GM18873 (cell line): Measurements from ENCODE around the gene ARSA.

ENCODE experiments used
- ATAC-seq: cut with Tn5 transposase; IDR thresholded peaks from one replicate; pipeline ENCODE4 v1.9.1; 2021; ENCODE audit warnings: mild to moderate bottlenecking, moderate library complexity, moderate number of reproducible peaks; ENCODE audit not compliant: unreplicated experiment, low FRiP score

Gene ARSA

DNA sequence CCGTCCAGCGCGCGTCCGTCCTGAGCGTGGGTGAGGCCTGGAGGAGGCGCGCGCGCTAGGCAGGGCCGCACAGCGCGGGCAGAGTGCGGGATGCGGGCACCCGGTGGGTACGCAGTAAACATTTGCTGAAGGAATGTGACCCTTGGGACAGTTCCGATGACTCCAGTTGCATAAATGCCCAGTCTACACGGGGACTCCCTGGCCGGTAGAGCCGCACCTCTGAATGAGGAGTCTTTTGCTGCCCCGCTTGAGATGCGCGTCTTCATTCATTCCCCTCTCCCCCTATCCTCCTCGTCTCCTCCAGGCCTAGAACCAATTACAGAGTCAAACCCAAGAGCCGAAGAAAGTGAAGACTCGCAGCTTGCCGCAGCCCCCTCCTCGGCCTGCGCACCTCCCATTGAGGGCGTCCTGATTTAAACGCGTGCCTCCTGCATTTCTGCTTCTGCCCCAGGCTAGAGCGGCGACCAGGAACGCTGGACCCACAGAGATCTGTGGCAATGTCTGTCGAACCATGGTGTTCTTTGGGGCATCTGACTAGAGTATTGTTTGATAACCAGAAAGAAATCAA is 44.6 kb downstream of the ARSA start:
- ATAC-seq = peak; percentile 16

DNA sequence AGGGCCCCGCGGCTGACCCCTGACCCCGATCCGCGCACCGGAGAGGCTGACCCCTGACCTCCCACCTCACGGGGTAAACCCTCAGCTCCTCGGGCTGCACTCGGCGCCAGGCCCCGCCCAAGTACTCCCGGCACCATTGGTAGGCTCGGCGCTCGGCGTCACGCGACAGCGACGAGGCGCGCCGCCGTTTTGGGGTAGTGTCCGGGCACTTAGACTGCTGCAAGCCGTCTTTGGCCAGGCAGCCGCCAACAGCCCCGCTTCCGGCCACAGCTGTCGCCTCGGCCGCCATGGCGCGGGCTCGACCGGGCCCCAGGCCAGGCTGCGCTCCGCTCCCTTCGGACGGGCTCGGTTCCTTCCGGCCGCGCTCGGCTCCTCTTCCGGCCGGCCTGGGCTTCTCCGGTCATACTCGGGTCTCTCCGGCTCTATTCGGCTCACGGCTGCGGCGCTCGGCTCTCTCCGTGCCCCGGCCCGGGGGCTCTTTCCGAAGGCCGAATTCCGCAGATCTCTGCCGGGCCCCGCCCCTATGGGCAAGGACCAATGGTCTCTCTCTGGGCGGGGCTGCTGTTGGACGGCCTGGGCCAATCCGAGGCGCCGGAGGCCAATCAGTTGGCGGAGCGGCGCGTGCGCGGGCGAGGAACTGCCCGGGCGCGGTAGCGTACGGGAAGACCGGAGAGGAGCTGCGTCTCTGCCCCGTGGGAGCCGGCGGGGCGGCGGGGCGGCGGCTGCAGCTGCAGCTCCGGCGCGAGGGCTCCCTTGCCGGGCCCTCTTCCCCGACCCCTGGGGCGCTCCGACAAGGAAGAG is 45.3 kb downstream of the ARSA start, which contains the start of gene CHKB:
TSS of gene CHKB (minus strand) at position 357 of the 801 bp plus-strand sequence. CDS start at position 289, 68 bp downstream.
- ATAC-seq = peak; percentile 82

DNA sequence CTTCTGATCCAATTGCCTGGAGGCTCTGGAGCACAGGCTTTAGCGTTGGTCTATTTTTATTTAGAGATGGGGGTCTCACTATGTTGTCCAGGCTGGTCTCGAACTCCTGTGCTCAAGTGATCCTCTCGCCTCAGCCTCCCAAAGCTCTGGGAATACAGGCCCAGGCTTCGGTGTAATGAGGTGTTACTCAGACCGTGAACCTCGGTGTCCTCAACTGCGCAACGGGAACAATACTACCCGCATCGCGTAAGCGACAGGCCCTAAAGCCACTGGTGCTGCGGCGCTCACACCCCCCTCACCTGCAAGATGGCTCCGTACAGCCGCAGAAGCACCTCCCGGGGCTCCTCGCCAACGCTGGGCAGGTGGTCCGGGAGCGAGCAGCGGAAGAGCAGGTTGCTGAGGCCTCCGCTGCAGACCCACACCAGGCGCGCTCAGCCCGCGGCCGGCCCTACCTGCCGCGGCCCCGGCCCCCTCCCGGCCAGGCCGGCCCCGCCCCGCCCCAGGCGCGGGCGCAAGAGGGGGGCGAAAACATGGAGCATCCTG is 45.9 kb downstream of the ARSA start:
- ATAC-seq = no peak

DNA sequence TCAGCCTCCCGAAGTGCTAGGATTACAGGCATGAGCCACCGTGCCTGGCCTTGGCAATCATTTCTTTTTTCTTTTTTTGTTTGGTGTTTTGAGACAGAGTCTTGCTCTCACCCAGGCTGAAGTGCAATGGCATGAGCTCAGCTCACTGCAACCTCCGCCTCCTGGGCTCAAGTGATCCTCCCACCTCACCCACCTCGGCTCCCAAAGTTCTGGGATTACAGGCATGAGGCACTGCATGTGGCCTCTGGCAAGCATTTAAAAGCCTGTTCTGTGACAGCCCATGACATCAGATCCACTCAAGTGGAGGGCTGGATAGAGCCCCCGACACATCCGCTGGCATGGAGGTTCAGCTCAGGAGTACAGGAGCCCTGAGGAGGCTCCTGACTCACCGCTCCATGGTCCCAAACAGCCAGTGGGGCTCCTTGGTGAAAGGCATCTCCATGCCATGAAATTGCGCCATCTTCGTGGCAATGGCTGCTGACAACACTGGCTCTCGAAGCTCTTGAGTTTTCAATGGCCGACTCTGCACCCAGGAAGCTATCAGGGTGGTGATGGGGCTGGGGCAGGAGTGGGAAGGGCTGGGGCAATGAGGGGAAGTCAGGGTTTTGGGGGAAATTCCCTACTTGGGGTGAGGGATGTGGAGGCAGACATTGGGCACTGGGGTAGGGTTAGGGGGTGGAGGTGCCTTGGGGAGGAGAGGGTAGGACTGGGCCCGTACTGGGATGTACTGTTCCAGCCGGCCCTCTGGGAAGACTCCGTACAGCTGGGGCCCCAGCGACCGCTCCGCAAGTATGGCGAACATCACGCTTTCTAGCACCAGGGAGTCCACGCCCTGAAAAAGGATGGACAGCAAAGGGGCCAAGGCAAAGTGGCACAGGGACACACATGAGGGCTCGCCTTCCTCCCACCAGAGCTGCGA is 46.7 kb downstream of the ARSA start:
- ATAC-seq = no peak

DNA sequence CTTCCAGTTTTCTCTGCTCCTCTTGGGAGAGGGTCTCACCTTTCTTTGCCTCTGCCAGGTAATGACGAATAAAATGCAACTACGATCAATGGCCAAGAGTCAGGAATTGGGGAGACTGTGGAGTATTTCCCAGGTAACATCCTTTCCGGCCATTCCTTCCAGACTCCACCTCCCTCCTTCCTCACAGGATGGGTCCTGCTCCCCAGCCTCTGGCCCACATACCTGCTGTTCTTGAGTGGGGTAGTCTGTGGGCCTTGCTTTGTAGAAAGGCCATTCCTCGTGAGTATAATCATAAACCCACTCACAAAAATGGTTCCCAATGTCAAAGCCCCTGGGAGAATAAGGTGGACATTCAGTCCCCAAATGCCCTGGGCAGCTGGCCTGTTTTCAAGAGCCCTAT is 48.2 kb downstream of the ARSA start:
- ATAC-seq = no peak

DNA sequence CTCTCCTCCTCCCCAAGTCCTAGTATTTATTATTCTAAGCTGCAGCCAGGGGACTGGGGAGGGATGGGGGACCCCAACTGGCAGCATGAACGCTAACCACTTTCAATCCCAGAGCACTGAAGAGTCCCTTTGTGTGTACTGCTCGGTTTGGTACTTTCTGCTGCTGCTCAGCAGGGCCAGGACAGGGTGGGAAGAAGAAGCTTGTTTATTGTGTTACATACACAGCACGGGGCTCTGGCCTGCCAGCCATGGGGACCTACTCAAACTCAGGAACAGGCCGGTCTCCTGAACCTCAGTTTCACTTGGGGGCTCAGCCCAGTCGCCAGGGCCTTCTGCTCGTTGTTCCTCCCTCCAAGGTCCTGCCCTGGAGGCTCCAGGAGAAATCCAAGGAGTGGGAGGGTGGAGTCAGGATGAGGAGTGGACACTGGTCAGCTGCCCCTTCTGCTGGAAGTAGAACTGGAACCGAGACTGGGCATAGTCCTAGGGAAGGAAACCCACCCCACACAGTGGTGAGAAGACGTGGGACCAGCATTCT is 49.1 kb downstream of the ARSA start:
- ATAC-seq = no peak

DNA sequence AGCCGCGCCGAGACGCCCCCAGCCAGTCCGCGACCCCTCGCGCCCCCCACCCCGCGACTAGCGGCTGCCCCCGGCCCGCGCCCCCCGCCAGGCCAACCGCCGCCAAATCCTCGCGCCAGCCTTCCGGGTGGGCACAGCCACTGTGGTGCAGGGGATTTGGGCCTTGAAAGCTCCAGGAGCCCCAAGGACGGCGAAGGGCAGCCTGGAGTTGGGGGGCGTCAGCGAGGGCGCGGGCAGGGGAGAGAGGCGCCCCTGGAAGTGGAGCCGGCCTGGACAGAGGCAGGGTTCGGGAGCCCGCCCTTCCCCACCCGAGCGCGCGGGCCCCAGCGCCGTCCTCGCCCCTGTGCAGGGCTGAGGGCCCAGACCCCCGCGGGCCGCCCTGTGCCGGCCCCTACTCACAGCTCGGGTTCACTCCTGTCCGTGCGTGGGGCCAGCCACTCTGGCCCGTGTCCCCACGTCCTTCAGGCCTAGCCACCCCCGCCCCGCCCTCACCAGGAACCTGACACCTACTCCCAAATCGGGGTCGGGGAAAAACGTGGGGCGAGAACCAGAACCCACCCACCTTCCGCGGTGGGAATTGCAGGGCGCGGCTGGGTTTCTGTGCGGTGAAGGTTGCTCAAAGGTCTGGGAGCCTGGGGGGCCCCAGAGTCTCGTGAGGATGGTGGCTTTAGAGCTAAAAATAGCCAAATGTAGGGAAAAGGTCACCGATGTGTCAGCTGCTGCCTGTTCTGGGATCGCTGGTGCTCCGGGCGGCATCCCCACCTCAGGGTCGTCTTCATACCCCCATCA is 49.8 kb downstream of the ARSA start, which contains the start of gene CPT1B:
TSS of gene CPT1B (minus strand) at position 441 of the 789 bp plus-strand sequence. CDS start 512 bp downstream, outside the sequence.
- no peak for ATAC-seq

DNA sequence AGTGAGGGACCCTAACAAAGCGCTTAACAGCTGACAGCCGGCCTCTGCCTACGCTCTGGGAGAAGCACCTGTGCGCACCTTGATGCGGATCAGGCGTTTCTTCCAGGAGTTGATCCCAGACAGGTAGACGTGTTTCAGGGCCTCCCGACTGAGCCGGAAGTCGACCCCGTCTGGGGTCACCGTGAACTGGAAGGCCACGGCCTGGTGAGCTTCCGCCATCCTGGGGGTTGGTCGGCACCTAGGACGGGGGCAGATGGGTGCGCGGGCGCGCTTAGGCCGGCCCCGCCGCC is 50.3 kb downstream of the ARSA start:
- no peak for ATAC-seq

DNA sequence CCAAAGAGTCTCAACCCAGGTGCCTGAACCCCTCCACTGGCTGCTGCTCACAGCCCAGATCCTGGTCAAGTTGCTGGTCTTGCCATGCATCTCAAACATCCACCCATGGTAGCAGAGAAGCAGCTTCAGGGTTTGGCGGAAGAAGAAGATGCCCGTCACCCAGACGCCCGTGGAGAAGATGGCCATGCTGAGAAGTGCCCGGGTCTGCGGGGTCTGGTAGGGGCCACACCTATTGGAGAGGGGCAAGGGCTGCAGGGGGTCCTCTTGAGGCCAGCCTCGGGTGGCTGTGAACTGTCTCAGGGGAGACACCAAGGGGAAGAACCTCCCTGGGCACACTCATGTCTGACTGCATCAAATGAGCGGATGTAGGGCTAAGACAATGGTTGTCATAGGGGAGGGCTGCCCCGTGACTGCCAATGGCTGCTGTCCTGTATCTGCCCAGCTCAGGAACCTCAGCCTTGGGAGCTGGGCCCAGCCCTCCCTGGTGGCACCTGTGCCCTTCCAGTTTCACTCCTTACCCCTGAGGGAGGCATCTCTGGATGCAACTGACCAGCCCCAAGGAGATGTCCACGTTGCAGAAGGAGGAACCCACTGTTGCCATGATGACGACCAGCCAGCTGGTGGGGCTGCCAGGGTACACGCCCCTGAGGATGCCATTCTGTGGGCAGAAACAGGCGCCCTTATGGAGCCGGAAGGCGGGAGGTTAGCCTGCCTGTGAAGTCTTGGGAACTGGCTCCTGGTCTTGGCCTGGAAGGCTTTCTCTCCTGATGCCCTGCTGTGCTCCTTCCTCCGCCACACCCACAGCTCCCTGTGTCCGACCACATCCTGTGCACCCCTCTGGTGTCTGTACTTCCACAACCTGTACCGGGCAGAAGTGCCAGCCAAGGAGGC is 50.9 kb downstream of the ARSA start:
- no peak for ATAC-seq

DNA sequence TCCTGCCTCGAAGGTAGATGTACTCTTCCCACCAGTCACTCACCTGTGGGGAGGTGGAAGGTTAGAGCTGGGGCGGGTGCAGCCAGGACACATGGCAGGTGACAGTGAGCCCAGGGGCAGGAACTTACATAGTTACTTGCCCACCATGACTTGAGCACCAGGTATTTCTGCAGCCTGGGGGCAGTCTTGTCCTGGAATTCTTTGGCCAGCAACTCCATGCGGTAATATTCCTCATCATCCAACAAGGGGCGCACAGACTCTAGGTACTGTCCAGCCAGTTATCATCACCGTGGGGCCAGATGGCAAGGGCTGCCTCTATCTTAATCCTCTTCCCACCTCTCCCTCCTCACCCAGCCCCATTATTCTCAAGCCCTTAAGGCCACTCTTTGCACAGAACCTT is 51.9 kb downstream of the ARSA start:
- ATAC-seq = no peak

DNA sequence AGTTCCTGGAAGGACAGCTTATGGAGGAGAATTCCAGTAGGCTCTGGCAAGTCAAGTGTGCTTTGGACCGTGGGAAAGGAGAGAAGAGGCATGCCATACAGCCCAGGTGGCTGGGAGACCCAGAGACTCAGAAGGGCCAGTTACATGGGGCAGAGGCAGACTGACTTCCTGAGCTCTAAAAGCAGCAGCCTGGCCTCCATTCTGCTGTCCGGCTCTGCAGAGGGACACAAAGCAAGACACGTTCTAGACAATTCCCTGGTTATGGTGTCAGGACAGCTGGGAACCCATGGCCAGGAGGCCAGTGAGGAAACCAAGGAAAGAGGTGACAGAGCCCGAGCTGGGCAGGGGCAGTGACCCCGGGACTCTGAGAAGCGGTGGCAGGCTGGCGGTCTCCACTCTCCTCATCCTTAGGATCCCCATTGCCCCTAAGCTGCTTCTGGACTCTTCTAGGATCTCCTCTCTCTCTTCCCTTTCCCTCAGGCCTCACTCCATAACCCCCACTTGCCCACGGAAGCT is 52.5 kb downstream of the ARSA start:
- no peak for ATAC-seq
